ENCODE results near the gene ALKAL2.

Gene ALKAL2

GRCh38 chr2:257429-257828 is 30.5 kb downstream of the ALKAL2 start:
- TF ChIP-seq CTCF (IDR thresholded peaks at IDR 0.05) = no peak

GRCh38 chr2:256094-256493 is 31.8 kb downstream of the ALKAL2 start:
- no peak for TF ChIP-seq CTCF (IDR thresholded peaks at IDR 0.05)

- no peak for TF ChIP-seq CTCF (IDR thresholded peaks at IDR 0.05)
These were observed 32.7 kb downstream of the ALKAL2 start for GRCh38 chr2:255195-255594.

- TF ChIP-seq CTCF (IDR thresholded peaks at IDR 0.05) = no peak
These were observed 33.6 kb downstream of the ALKAL2 start for GRCh38 chr2:254241-254640.

- TF ChIP-seq CTCF (IDR thresholded peaks at IDR 0.05) = no peak
These were observed 34.7 kb downstream of the ALKAL2 start for GRCh38 chr2:253202-253638.

GRCh38 chr2:252001-252602 is 35.8 kb downstream of the ALKAL2 start:
- no peak for TF ChIP-seq CTCF (IDR thresholded peaks at IDR 0.05)

- TF ChIP-seq CTCF (IDR thresholded peaks at IDR 0.05) = no peak
These were observed 38.3 kb downstream of the ALKAL2 start for GRCh38 chr2:249538-250042.

- TF ChIP-seq CTCF (IDR thresholded peaks at IDR 0.05) = no peak
These were observed 39.2 kb downstream of the ALKAL2 start for GRCh38 chr2:248724-249123.

Data from LNCAP (cell line).